Omental fat pad (tissue), 4 donors: ENCODE measurements around the gene KCNJ5. TPM values are rescaled to one million over a fixed set of nuclear protein-coding genes. Genes with fewer than 3 reads are reported as not detected.

Source experiments
- ATAC-seq: fragments of 150-250 bp; one replicate; pipeline ENCODE4 v1.9.1; 2016; ENCODE audit warnings: mild to moderate bottlenecking, moderate library complexity; ENCODE audit not compliant: low FRiP score
- DNase-seq: peaks from one replicate; pipeline ENCODE4 v3.0.0-alpha.2; 2019; ENCODE audit warnings: low spot score
- total RNA-seq, 4 donors: library from RNA; depleted of rRNA; stranded (reverse); fragments of >200 nt; gene quantifications; one replicate each; pipeline ENCODE4 v1.1.0, GENCODE V29; 2016
- TF ChIP-seq, protein P1 (sequence below), 3 donors: fragments of 450-650 bp; IDR thresholded peaks; one replicate each; pipeline ENCODE4 v1.5.1; 2016 to 2017; ENCODE audit warnings: antibody characterized with exemption in 3 of 3, mild to moderate bottlenecking in 3 of 3, moderate library complexity in 2 of 3

KCNJ5 gene
- total RNA-seq, 4 donors from 2014 or later: 1.5 to 12.1 (median 3.0) TPM

DNA sequence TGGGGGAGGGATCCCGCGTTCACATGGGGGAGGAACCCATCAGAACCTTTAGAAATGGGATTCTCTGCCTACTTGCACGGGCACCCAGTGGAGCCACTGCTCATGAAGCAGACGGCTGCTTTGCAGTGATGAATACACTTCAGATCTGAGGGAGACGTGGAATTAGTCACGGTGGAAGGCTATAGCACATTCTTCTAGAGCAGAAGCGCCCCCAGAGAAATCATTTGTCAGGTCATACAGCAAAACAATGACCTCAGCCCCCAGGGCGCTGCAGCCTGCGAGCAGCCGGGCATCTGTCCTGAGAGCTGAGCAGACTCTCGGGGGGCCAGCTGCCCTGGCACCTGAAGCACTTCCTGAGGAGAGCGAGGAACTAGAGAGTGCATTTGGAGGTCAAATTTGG, 38.8 kb downstream of the KCNJ5 start:
- DNase-seq (no peak), ATAC-seq (no peak)
- TF ChIP-seq, protein P1, sequence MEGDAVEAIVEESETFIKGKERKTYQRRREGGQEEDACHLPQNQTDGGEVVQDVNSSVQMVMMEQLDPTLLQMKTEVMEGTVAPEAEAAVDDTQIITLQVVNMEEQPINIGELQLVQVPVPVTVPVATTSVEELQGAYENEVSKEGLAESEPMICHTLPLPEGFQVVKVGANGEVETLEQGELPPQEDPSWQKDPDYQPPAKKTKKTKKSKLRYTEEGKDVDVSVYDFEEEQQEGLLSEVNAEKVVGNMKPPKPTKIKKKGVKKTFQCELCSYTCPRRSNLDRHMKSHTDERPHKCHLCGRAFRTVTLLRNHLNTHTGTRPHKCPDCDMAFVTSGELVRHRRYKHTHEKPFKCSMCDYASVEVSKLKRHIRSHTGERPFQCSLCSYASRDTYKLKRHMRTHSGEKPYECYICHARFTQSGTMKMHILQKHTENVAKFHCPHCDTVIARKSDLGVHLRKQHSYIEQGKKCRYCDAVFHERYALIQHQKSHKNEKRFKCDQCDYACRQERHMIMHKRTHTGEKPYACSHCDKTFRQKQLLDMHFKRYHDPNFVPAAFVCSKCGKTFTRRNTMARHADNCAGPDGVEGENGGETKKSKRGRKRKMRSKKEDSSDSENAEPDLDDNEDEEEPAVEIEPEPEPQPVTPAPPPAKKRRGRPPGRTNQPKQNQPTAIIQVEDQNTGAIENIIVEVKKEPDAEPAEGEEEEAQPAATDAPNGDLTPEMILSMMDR (IDR thresholded peaks at IDR 0.05): no peak

DNA sequence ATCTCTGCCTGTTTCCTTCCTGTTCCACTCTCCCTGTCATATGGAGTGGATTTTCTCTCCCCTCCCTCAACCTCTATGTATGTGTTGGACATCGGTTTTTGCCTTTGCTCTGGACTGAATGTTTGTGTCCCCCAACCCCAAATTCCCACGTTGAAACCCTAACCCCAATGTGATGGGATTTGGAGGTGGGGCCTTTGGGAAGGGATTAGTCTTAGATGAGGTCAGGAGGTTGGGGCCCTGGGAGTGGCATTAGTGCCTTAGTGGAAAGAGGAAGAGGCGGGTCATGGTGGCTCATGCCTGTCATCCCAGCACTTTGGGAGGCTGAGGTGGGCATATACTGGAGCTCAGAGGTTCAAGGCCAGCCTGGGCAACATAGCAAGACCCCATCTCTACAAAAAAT, 39.9 kb downstream of the KCNJ5 start:
- DNase-seq (no peak), ATAC-seq (no peak)
- TF ChIP-seq, protein P1 (IDR thresholded peaks at IDR 0.05): no peak

DNA sequence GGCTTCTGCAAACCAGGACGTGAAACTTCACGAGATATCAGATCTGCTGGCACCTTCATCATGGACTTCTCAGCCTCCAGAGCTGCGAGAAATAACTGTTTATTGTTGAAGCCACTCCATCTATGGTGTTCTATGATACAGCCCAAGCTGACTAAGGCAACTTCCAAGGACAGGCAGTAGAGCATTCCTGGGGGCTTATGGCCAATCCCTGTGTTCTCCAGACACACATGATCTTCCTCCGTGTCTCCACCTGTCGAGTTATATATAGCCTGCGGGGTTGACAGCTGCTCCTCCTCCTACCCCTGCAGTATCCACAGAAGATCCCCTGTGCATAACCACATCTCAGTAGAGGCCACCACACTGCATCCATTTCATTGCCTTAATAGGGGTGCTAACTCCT, 40.5 kb downstream of the KCNJ5 start:
- no peak for ATAC-seq
- TF ChIP-seq, protein P1 (IDR thresholded peaks at IDR 0.05): no peak
- DNase-seq: no peak

DNA sequence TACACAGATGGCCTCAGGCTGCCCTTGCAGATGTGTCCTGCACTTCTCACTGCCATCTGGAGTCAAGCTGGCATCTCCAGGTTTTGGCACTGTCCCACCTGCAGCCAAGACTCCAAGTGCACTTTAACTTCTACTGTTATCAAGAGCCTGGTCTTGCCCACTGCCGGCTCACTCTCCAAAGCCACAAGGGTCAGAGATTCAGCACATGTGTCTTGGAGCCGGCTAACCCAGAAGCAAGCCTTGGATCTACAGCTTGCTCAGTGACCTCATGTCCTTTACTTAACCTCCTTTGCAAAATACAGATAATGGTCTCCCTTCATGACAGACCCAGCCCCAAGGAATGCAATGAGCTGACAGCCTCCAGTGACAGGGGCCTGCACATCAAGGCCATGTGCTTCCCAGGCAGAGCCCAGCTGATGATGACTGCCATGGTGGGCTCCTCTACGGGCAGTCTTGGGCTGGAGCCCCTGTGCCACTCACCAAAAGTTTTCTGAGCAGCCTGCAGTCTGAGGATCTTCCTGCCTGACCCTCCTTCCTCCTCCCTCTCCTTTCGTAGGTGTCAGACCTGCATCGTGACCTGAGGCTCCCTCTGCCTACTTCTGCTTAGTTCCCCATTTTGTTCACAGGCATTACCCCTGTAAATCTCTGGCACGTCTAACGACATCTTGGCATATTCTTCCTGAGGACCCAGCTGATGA, 42.5 kb downstream of the KCNJ5 start:
- TF ChIP-seq, protein P1 (IDR thresholded peaks at IDR 0.05): no peak
- DNase-seq: no peak
- no peak for ATAC-seq

DNA sequence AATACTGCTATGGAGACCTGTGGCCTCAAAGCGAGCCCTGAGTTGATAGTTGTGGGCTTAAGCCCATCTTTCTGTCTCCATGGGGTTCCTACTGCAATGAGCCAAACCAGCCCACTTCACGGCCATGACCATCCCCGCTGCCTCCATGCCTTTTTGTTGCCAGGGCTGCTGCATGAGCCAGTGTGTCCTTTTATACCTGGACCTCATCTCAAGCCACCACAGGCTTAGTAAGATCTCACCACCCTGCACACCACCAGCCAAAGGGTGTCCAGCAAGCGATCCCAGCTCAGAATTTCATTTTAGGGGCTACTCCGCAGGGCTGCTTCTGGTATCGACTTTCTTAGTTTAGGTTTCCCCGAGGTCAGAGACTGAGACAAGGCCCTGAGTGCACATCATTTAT, 43.2 kb downstream of the KCNJ5 start:
- no peak for DNase-seq
- no peak for ATAC-seq
- TF ChIP-seq, protein P1 (IDR thresholded peaks at IDR 0.05): no peak

DNA sequence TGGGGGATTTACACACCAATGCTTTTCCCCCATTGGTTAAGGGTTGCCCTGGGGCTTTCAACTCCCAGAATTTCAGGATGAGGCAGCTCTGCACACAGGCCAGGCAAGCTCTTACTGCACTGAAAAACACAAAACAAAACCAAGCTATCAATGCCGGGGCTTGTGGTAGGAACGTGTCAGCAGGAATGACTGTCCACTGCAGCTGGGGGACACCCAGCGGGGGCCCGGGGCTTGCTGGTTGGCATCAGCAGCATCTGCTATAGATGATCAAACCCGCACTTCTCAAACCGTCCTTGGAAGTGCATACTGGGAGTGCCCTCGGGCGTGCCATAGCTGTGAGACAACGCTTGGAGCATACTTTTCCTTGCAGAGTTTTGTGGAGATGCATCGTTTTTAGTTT, 43.8 kb downstream of the KCNJ5 start:
- ATAC-seq (no peak), DNase-seq (no peak)
- TF ChIP-seq, protein P1 (IDR thresholded peaks at IDR 0.05): no peak

DNA sequence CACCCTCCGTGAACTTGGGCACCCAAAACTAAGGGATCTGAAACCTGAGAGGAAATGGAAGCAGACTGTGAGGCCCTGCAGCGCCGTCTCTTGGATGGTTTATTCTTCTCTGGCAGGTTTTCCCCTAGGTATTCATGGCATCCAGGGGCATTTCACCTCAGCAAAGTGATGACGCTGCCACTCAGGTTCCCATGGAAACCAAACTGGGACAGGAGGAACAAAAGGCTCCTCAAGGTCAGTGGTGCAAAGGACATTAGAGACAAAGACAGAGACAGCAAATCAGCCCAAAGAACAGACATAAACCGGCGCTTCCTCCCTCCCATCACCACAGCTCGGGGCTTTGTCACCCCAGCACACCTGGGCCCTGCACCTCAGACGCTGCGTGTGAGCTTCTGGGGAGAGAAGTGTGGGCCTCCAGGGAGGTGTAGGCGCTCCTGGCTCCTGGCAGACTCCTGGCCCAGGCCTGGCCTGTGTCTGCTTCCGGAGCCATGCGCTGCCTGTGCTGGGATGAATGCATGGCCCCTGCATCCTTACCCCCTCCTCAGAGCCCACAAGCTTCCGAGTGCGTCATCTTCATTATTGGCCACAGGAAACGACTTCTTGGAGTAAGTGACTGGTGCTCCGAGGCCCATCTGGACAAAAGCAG, 45.6 kb downstream of the KCNJ5 start:
- DNase-seq (no peak), ATAC-seq (no peak)
- TF ChIP-seq, protein P1 (IDR thresholded peaks at IDR 0.05): no peak
